T-helper 9 cell (primary cell): Measurements from ENCODE around the gene GBP3.
"Not testable (repeated sequence)": the region's sequence is repeated elsewhere in the genome, so short reads cannot be mapped to it uniquely, and the experiment has no call there.

Experiments used
- DNase-seq: peaks from one replicate; pipeline ENCODE4 v3.0.0-alpha.2; 2020

The GBP3 gene

DNA sequence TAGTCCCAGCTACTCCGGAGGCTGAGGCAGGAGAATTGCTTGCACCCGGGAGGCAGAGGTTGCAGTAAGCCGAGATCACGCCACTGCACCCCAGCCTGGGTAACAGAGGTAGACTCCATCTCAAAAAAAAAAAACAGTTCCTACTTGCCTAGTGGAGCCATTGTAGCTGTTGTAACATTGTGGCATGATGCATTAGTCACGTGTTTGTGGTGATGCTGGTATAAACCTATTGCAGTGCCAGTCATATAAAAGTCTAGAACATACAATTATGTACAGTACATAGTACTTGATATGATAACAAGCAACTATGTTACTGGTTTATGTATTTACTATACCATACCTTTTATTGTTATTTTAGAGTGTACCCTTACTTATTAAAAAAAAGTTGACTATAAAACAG, 46.4 kb downstream of the GBP3 start:
- DNase-seq, result no peak

DNA sequence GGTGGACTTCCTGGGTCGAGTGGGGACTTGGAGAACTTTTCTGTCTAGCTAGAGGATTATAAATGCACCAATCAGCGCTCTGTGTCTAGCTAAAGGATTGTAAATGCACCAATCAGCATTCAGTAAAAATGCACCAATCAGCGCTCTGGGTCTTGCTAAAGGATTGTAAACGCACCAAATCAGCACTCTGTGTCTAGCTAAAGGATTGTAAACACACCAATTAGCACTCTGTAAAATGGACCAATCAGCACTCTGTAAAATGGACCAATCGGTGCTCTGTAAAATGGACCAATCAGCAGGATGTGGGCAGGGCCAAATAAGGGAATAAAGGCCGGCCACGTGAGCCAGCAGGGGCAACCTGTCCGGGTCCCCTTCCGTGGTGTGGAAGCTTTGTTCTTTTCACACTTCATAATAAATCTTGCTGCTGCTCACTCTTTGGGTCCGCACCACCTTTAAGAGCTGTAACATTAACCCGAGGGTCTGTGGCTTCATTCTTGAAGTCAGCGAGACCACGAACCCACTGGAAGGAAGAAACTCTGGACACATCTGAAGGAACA, 48.0 kb downstream of the GBP3 start:
- DNase-seq, result not testable (repeated sequence)

DNA sequence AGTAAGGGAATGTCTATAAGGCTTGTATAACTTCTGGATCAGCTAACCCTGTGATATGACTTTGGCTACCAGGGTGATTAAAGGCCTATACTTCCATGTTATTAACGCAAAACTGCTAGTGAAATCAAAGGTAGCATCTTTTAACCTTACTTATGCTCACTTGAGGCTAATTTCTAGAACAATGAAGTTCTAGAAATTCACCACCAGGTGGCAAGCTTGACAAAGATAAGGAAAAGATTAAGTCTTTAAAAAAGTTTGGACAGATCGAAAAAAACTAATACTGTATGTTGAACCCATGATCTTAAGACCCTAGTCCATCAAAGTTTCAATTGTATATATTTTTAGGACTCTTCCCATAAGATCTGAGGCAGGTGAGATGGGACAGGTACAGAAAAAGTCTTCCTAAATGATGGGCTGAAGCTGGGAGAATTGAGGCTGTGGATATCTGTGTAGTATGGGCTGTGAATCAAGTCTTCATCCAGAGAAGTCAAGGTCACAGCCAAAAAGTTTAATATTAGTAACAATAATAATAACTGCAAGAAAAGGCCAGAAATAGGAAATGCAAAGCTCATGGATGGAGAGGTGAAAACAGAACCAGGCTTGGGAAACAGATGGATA, 49.0 kb downstream of the GBP3 start:
- no peak for DNase-seq

DNA sequence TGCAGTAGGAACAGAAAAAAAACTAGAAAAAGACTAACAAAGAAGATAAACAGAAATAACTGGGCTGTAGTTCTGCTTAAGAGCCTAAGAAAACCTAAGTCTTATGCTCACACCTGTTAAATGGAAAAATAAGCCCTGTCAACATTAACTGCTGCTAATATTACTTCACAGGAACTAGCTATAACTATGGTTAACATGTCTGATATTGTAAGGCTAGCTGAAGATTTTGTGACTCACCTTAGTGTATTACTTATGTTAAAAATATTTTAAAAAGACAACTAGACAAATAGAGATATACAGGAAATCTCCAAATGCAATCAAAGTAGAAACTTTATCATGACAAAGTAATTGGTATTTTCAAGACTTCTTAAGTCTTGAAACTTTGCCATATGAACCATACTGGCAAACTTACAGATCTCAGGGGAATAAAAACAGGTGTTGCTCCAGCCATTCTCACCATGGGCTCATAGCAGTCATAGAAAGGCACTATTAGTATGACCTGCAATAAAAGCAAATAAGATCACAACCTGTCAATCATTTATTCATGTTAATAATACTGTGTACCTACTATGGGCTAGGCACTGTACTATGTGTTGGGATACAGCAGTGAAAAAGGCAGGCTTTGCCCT, 60.9 kb downstream of the GBP3 start:
- DNase-seq, result no peak

DNA sequence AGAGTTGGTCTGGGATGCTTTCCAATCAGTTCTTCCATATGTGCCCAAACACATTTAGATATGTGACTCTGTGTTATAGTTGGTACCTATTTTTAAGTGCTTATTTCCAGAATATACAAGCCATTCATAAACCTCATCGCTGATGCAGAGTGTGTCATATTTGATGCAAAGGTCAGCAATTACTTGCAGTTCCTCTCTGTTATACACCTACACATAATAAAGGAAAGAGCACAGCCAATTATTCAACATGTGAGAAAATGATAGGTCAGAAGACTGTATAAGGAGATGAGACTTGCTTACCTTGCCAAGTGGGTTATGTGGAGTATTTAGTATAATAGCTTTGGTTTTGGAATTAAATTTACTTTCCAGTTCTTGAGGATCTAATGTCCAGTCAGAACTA, 61.6 kb downstream of the GBP3 start:
- no peak for DNase-seq
